KBM-7 (cell line): ENCODE measurements around the gene TMEM179B.
"Not testable (repeated sequence)": the region's sequence is repeated elsewhere in the genome, so short reads cannot be mapped to it uniquely, and the experiment has no call there.

Experiments used
- DNase-seq: peaks from one replicate; pipeline ENCODE4 v3.0.0-alpha.2; 2015
- in situ Hi-C: fragments of 300-500 bp; cut with MboI; formaldehyde crosslinking; loops from 2 replicates; pipeline ENCODE4 v1.14.3; 2020; ENCODE audit warnings: low sequenced_read_pairs, low pct_unique_long_range_greater_than_20kb, mixed read lengths

TMEM179B gene

GRCh38 chr11:62787005-62787759 lies at the start of gene TMEM179B:
TMEM179B (plus strand) TSS chr11:62787402; CDS start chr11:62787432, 30 bp downstream.
- in situ Hi-C loops: no loop called here
- peak; percentile 97 for DNase-seq

- in situ Hi-C loops: no loop called here
- no peak for DNase-seq
Observed at GRCh38 chr11:62747475-62748160, 39.6 kb upstream of the TMEM179B start.

DNA sequence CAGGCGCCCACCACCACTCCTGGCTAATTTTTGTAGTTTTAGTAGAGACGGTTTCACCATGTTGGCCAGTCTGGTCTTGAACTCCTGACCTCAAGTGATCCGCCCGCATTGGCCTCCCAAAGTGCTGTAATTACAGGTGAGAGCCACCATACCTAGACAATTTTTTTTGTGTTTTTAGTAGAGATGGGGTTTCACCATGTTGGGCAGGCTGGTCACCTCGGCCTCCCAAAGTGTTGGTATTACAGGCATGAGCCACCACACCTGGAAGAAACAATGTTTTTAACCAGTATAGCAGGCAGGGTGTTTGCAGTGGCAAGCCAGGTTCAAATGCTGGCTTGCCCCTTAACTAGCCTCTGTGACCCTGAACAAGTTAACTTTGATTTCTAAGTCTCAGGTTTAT lies 37.3 kb upstream of the TMEM179B start:
- DNase-seq, in situ Hi-C loops: not testable (repeated sequence)

GRCh38 chr11:62752177-62752785 lies 34.9 kb upstream of the TMEM179B start:
- in situ Hi-C loops: no loop called here
- DNase-seq: no peak

GRCh38 chr11:62752994-62753735 lies 34.0 kb upstream of the TMEM179B start:
- in situ Hi-C loops: no loop called here
- DNase-seq: no peak

- DNase-seq: peak; percentile 100
- in situ Hi-C loops: no loop called here
Observed at GRCh38 chr11:62753736-62754603, 33.2 kb upstream of the TMEM179B start, which contains the start of gene ZBTB3. ZBTB3 (minus strand) TSS chr11:62754160; CDS start chr11:62753664, 496 bp downstream.

DNA sequence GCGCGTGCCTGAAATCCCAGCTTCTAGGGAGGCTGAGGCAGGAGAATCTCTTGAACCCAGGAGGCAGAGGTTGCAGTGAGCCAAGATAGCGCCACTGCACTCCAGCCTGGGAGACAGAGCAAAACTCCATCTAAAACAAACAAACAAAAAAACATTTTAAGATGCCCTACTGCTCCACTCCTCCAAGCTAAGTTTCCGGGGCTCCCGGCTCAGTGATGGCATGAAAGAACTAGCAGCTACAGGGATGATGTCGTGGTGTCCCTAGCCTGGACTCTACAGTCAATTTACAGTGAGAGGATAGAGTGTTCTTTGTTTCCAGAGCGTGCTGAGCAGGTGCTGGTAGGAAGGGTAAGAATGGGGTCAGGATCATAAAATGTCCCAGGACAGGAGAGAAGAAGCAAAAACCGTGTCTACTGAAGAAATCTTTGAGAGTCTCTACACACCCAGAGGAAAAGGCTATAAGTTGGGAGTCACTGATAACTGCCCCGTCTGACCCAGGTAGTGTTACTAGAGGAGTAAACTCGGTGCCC lies 32.1 kb upstream of the TMEM179B start:
- in situ Hi-C loops: no loop called here
- no peak for DNase-seq

GRCh38 chr11:62757846-62758788 lies 29.1 kb upstream of the TMEM179B start:
- in situ Hi-C loops: no loop called here

DNA sequence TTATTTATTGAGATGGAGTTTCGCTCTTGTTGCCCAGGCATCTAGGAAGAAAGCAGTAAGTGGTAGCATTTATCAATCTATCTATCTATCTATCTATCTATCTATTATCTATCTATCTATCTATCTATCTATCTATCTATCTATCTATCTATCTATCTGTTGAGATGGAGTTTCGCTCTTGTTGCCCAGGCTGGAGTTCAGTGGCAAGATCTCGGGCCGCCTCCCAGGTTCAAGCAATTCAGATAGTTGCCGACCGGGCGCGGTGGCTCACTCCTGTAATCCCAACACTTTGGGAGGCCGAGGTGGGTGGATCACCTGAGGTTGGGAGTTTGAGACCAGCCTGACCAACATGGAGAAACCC lies 26.4 kb upstream of the TMEM179B start:
- DNase-seq, in situ Hi-C loops: not testable (repeated sequence)

More at GRCh38 chr11:62757846-62758788, 29.1 kb upstream of the TMEM179B start:
- DNase-seq: no peak

GRCh38 chr11:62770778-62771143 lies 16.4 kb upstream of the TMEM179B start:
- in situ Hi-C loops: no loop called here
- DNase-seq: no peak

DNA sequence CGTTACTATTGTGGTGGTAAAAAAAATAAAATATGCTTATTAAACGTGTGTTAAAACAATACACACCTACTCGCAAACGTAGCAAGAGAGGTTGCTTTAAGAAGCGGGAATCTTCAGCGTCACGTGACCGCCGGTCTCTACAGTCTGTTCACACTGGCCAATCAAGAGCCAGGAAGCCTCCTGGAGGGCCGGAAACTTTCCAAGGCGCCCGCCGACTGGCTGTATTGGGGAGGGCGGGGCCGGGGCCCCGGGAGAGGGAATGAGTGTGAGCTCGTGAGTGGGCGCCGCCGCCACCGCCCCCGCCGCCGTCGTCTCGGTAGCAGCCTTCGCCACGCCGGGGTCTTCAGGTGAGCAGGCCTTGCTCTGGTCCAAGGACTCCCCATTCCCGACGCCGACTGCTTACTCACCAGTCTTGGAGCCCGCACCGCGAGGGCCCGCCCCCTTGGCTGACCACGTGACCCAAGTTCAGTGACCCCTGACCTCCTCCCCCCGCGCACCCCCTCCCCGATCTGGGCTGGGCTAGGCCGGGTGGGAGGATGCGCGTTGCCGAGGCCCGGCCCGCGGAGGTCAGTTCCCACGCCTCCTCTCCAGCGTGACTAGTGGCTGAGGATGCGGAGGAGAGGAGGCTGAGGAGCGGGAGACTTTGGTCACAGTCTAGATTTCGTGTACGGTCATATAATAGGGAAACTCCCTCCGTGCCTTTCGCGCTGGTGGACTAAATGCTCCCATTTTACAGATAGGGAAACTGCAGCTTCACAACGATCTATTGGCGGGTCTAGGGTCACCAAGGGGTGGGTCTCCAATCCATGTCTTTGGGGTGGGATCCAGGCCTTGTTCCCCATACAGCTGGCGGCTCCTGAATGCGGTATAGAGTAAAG lies 15.8 kb upstream of the TMEM179B start, which contains the start of gene TAF6L:
Gene TAF6L (plus strand): TSS at position 253 of the 878 bp plus-strand sequence. CDS start 4,388 bp downstream, outside the sequence.
- in situ Hi-C loops: no loop called here
- peak; percentile 96 for DNase-seq

DNA sequence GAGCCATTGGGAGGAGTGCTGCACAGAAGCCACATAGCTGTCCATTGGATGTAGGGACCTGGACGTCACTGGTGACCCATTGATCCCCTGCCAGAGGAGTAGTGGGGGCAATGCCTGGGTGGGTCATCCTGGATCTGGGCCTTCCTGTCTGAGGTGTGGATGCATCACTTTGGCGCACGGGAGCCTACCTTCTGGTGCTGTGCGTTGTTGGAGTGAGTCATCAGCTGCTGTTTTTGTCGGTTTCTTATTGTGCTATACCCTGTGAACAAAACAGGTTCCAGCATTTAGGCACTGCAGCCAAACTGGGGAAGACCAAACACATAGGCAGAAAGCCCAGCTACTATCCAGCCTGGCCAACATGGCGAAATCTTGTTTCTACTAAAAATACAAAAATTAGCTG lies 12.8 kb upstream of the TMEM179B start:
- in situ Hi-C loops: no loop called here
- DNase-seq: no peak

GRCh38 chr11:62775646-62776045 lies 11.6 kb upstream of the TMEM179B start:
- in situ Hi-C loops: no loop called here
- DNase-seq: no peak

DNA sequence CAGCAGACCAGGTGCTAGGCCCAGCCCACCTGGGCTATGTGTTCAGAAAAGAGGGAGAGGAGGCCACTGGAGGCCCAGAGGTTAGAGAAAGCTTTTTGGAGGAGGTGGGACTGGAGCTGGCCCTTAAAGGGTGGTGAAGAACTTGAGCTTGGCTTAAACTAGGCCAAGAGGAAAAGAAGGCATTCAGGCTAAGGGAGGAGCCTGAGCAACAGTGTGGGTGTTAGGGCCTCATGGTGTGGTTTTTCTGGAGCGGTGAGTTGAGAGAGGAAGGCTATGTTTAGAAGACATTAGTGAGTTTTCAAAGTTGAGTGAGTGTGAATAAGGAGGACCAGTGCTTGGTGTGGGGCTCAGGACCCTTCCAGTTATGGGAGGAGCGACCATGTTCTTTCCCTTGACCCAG lies 9.8 kb upstream of the TMEM179B start:
- DNase-seq: no peak
- in situ Hi-C loops: no loop called here

- no peak for DNase-seq
- in situ Hi-C loops: no loop called here
Observed at GRCh38 chr11:62778441-62778840, 8.8 kb upstream of the TMEM179B start.

DNA sequence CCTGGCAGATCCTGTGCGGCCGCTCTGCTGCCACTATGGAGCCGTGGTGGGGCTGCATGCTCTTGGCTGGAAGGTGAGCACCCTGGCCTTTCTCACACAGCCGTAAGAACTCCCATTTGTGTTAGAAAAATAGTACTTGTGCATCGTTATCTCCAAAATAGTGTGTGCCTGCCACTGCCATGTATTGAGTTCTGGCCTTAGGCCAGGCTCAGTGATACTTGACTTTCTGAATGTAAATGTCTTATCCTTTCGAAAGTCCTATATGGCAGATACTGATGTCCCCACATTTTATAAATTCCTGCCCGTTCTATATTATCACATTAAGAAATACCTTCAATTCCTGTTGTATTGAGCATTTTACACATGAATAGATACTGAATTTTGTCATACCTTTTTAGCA lies 4.4 kb upstream of the TMEM179B start:
- no peak for DNase-seq

More for the DNA sequence above, 4.4 kb upstream of the TMEM179B start:
- in situ Hi-C loops: no loop called here
